Astrocyte (in vitro differentiated cells and primary cell): Measurements from ENCODE around the gene GOLGA7B.

Experiments used
- CTCF ChIP-seq: IDR thresholded peaks from 2 replicates; pipeline ENCODE4 v1.5.1; 2011; ENCODE audit warnings: low read depth, mild to moderate bottlenecking, inconsistent platforms, low read length, moderate library complexity; ENCODE audit not compliant: insufficient read depth
- EZH2 ChIP-seq: IDR thresholded peaks from 2 replicates; pipeline ENCODE4 v1.6.1; 2012; ENCODE audit warnings: mild to moderate bottlenecking, low read length, inconsistent platforms; ENCODE audit not compliant: insufficient read depth

GRCh38 chr10:97828721-97829120 is 20.9 kb upstream of the GOLGA7B start:
- TF ChIP-seq CTCF, result no peak
- no peak for TF ChIP-seq EZH2
